Measurements from ENCODE around the gene ITGB7. TPM values are rescaled to one million over a fixed set of nuclear protein-coding genes. Genes with fewer than 3 reads are reported as not detected.
A peak's percentile ranks its signal among the peaks of the same experiment; 100 is the strongest.

ITGB7 gene
- total and polyA plus RNA-seq, 2 of the 4 experiments (the other 2 are of a cell fraction) = 0.18 to 0.44 TPM

- peak overlapping the region; percentile 96 for H4K91ac ChIP-seq (ENCODE audit: insufficient read depth, low read depth, low read length)
- peak overlapping the region; percentile 99 for H4K5ac ChIP-seq (ENCODE audit: low read depth, low read length)
- H3K9me1 ChIP-seq (ENCODE audit: insufficient read depth, low read length) = peaks cover 27% of the 10 kb centered on the region
- H4K8ac ChIP-seq (ENCODE audit: low read depth in 2 of 2, low read length in 2 of 2) = peak overlapping the region; percentile 94 to 98
- H3K18ac ChIP-seq (ENCODE audit: low read depth, low read length) = peak overlapping the region; percentile 97
- H4K20me1 ChIP-seq (ENCODE audit: insufficient read depth, low read length) = peaks cover 4% of the 10 kb centered on the region
- dilution Hi-C loops (cut with HindIII; ENCODE audit: low sequenced_read_pairs, unreplicated experiment) = no loop called here
- peak overlapping the region; percentile 95 for H3K14ac ChIP-seq (replicated peaks; ENCODE audit: low read depth, low read length)
- H3K36me3 ChIP-seq (ENCODE audit: control insufficient read depth, insufficient read depth, low read length) = no peaks in the 10 kb centered on the region
- 0% methylated on average over 19 of the region's 72 CpGs; no CpG with 5 or more reads in 1 of the 2 experiments for WGBS, 2 experiments (ENCODE audit: extremely low coverage in 2 of 2, insufficient read length in 1 of 2)
- H3K4ac ChIP-seq (ENCODE audit: low read depth, low read length) = peak overlapping the region; percentile 98
- H2BK15ac ChIP-seq (ENCODE audit: low read depth, low read length) = peak overlapping the region; percentile 77; the same call in 2 of the 3 replicates
- H3K23ac ChIP-seq (ENCODE audit: low read depth, low read length) = peak overlapping the region; percentile 99
- intact Hi-C loops (cut with micrococcal nuclease) = loop anchor here (2.0 kb wide), 1 partner anchor 77 kb away; the partner anchor contains the start of gene MYG1
- peak overlapping the region; percentile 94 for H2AK5ac ChIP-seq (ENCODE audit: low read depth, low read length)
- peak overlapping the region; percentile 98 for H2BK5ac ChIP-seq (ENCODE audit: low read depth, low read length, poor library complexity, severe bottlenecking)
- H3K56ac ChIP-seq (ENCODE audit: extremely low read depth, insufficient read depth, low read length) = peak overlapping the region; percentile 97
- peak overlapping the region; percentile 90 for H2BK120ac ChIP-seq (ENCODE audit: low read depth, low read length)
- peaks cover 43% of the 10 kb centered on the region for H3K4me1 ChIP-seq (ENCODE audit: control insufficient read depth, insufficient read depth, low read length)
- peak overlapping the region; percentile 94 for H3K27ac ChIP-seq (ENCODE audit: insufficient read depth, low read length)
- ChIA-PET POLR2A (ENCODE audit: unreplicated experiment) (interaction anchor here (0.5 to 0.7 kb wide), 2 partner anchors 58 to 1990 kb away, joined by 3 read pairs; no protein-coding TSS in a partner anchor), CTCF (no interaction called here)
- no TSS peak for BruUV-seq (replicated peaks)
- DNase-seq (peak; percentile 51), ATAC-seq (ENCODE audit: low read depth) (peak; percentile 37)
- H3K4me3 ChIP-seq (ENCODE audit: insufficient read depth, low read depth, low read length) = peak overlapping the region; percentile 50
- peak overlapping the region; percentile 100 for H2AK9ac ChIP-seq (replicated peaks; ENCODE audit: low read depth, low read length, poor library complexity)
- H2BK20ac ChIP-seq (ENCODE audit: low read depth, low read length) = peak overlapping the region; percentile 81
- H3K79me1 ChIP-seq (ENCODE audit: low read depth in 1 of 2, low read length in 2 of 2) = peaks cover 18 to 70% of the 10 kb centered on the region in 2 experiments; a peak in 3 of 4 replicates
- H3K9me3 ChIP-seq (ENCODE audit: control insufficient read depth, insufficient read depth, low read length) = no peaks in the 10 kb centered on the region
- no peaks in the 10 kb centered on the region for H3K27me3 ChIP-seq (ENCODE audit: control insufficient read depth, insufficient read depth, low read length)
- in situ Hi-C loops (cut with MboI; ENCODE audit: low sequenced_read_pairs) = no loop called here
- peak overlapping the region; percentile 94 for H2AFZ ChIP-seq (replicated peaks; ENCODE audit: low read length, poor library complexity)
- peak overlapping the region; percentile 96 for H3K4me2 ChIP-seq (ENCODE audit: low read depth, low read length)
- H3K9ac ChIP-seq (ENCODE audit: low read depth, low read length) = peak overlapping the region; percentile 90
- no peak for TF ChIP-seq CEBPB (IDR thresholded peaks at IDR 0.05; ENCODE audit: low read depth, low read length)
- TF ChIP-seq RAD21 (IDR thresholded peaks at IDR 0.05; ENCODE audit: low read length) = no peak
- no peak for TF ChIP-seq RCOR1 (IDR thresholded peaks at IDR 0.05; ENCODE audit: insufficient replicate concordance, low read length)
- TF ChIP-seq POLR2A (IDR thresholded peaks at IDR 0.05; ENCODE audit: low read depth, low read length) = peak; percentile 62
- no peak for TF ChIP-seq USF2 (IDR thresholded peaks at IDR 0.05; ENCODE audit: low read depth, low read length)
- TF ChIP-seq BHLHE40 (IDR thresholded peaks at IDR 0.05; ENCODE audit: low read depth, low read length) = no peak
- TF ChIP-seq MAFK (IDR thresholded peaks at IDR 0.05; ENCODE audit: low read depth, low read length) = no peak
- TF ChIP-seq FOS (IDR thresholded peaks at IDR 0.05; ENCODE audit: low read depth, low read length) = no peak
- no peak for TF ChIP-seq CHD1 (IDR thresholded peaks at IDR 0.05; ENCODE audit: low read depth, low read length)
- TF ChIP-seq CTCF (conservative IDR thresholded peaks at IDR 0.05; ENCODE audit: low read depth, low read length) = peak; percentile 11; the same call in 1 of the 2 replicates
- TF ChIP-seq MAZ (IDR thresholded peaks at IDR 0.05; ENCODE audit: borderline replicate concordance, low read depth, low read length) = peak; percentile 66; the same call in 1 of the 2 replicates
- no peak for TF ChIP-seq RFX5 (IDR thresholded peaks at IDR 0.05; ENCODE audit: low read depth, low read length)
- TF ChIP-seq SMC3 (IDR thresholded peaks at IDR 0.05; ENCODE audit: low read depth, low read length) = no peak
- TF ChIP-seq NFE2L2 (IDR thresholded peaks at IDR 0.05; ENCODE audit: low read depth, low read length) = no peak
Observed at GRCh38 chr12:53221203-53222080, 14.4 kb upstream of the ITGB7 start.
